ENCODE data around the gene APLP1. TPM values are rescaled to one million over a fixed set of nuclear protein-coding genes. Genes with fewer than 3 reads are reported as not detected.
"Not testable (repeated sequence)": the region's sequence is repeated elsewhere in the genome, so short reads cannot be mapped to it uniquely, and the experiment has no call there.

Gene APLP1
- total RNA-seq, 1 donor from 2014 or later = 2.1 TPM

GRCh38 chr19:35862528-35862927, 5.8 kb upstream of the APLP1 start:
- no peaks in the 10 kb centered on the region for H3K4me1 ChIP-seq
- ATAC-seq (no peak), DNase-seq (no peak)
- no peaks in the 10 kb centered on the region for H3K9me3 ChIP-seq
- H3K27me3 ChIP-seq (ENCODE audit: low read depth) = peaks cover 53% of the 10 kb centered on the region
- no peak overlapping the region for H3K4me3 ChIP-seq
- no peak for TF ChIP-seq CTCF (IDR thresholded peaks at IDR 0.05)
- intact Hi-C loops (cut with DNase I) = no loop called here
- H3K36me3 ChIP-seq = no peaks in the 10 kb centered on the region
- no peak overlapping the region for H3K27ac ChIP-seq

- no peak overlapping the region for H3K4me3 ChIP-seq
- no peaks in the 10 kb centered on the region for H3K36me3 ChIP-seq
- TF ChIP-seq CTCF (IDR thresholded peaks at IDR 0.05) = no peak
- H3K27ac ChIP-seq = no peak overlapping the region
- intact Hi-C loops (cut with DNase I) = no loop called here
- peaks cover 50% of the 10 kb centered on the region for H3K27me3 ChIP-seq (ENCODE audit: low read depth)
- no peaks in the 10 kb centered on the region for H3K4me1 ChIP-seq
- DNase-seq = no peak
- H3K9me3 ChIP-seq = no peaks in the 10 kb centered on the region
- ATAC-seq = no peak
These were observed 5.4 kb upstream of the APLP1 start for GRCh38 chr19:35863018-35863417.

- H3K27me3 ChIP-seq (ENCODE audit: low read depth) = peaks cover 34% of the 10 kb centered on the region
- intact Hi-C loops (cut with DNase I) = no loop called here
- no peak for TF ChIP-seq CTCF (IDR thresholded peaks at IDR 0.05)
- peak overlapping the region; percentile 56 for H3K4me3 ChIP-seq
- H3K4me1 ChIP-seq = peaks cover 18% of the 10 kb centered on the region
- H3K36me3 ChIP-seq = no peaks in the 10 kb centered on the region
- ATAC-seq = peak; percentile 2 to 9
- no peak overlapping the region for H3K27ac ChIP-seq
- DNase-seq = no peak
- H3K9me3 ChIP-seq = no peaks in the 10 kb centered on the region
These were observed 501 bp downstream of the APLP1 start for GRCh38 chr19:35868823-35869326.

GRCh38 chr19:35869327-35870123, 1.2 kb downstream of the APLP1 start:
- H3K36me3 ChIP-seq = no peaks in the 10 kb centered on the region
- ATAC-seq (peak; percentile 68 to 70), DNase-seq (peak; percentile 80)
- H3K4me1 ChIP-seq = peaks cover 18% of the 10 kb centered on the region
- peak overlapping the region; percentile 56 for H3K4me3 ChIP-seq
- intact Hi-C loops (cut with DNase I) = no loop called here
- no peak for TF ChIP-seq CTCF (IDR thresholded peaks at IDR 0.05)
- peaks cover 34% of the 10 kb centered on the region for H3K27me3 ChIP-seq (ENCODE audit: low read depth)
- H3K27ac ChIP-seq = no peak overlapping the region
- no peaks in the 10 kb centered on the region for H3K9me3 ChIP-seq

GRCh38 chr19:35870124-35870736, 1.9 kb downstream of the APLP1 start:
- Histone ChIP-seq H3K27me3 (ENCODE audit: low read depth) (peaks cover 34% of the 10 kb centered on the region), H3K4me1 (peaks cover 18% of the 10 kb centered on the region)
- DNase-seq; intact Hi-C loops (cut with DNase I); H3K4me3 ChIP-seq; H3K27ac ChIP-seq; H3K36me3 ChIP-seq; H3K9me3 ChIP-seq: not testable (repeated sequence)
- peak in 1 of 2 donors; percentile 2 for ATAC-seq

- peaks cover 18% of the 10 kb centered on the region for H3K4me1 ChIP-seq
- ATAC-seq (no peak), DNase-seq (no peak)
- peaks cover 34% of the 10 kb centered on the region for H3K27me3 ChIP-seq (ENCODE audit: low read depth)
- no peaks in the 10 kb centered on the region for H3K36me3 ChIP-seq
- no peak overlapping the region for H3K4me3 ChIP-seq
- TF ChIP-seq CTCF (IDR thresholded peaks at IDR 0.05) = no peak
- intact Hi-C loops (cut with DNase I) = no loop called here
- H3K27ac ChIP-seq = no peak overlapping the region
- H3K9me3 ChIP-seq = no peaks in the 10 kb centered on the region
These were observed 2.4 kb downstream of the APLP1 start for GRCh38 chr19:35870798-35871197.

All from lower lobe of right lung (tissue), 2 donors.